HG02870 (cell line): Measurements from ENCODE around the gene UMODL1.

Experiments used
- ATAC-seq: cut with Tn5 transposase; IDR thresholded peaks from one replicate; pipeline ENCODE4 v1.9.1; 2021; ENCODE audit warnings: mild to moderate bottlenecking, moderate library complexity; ENCODE audit not compliant: unreplicated experiment

UMODL1 gene

GRCh38 chr21:42183374-42184266, 112.5 kb downstream of the UMODL1 start:
- no peak for ATAC-seq

- no peak for ATAC-seq
Observed at GRCh38 chr21:42186591-42186990, 115.5 kb downstream of the UMODL1 start.

GRCh38 chr21:42187976-42188653, 117.0 kb downstream of the UMODL1 start:
- ATAC-seq, result peak; percentile 98

GRCh38 chr21:42188663-42189062, 117.5 kb downstream of the UMODL1 start:
- ATAC-seq, result no peak

- ATAC-seq, result no peak
Observed at GRCh38 chr21:42189431-42189830, 118.3 kb downstream of the UMODL1 start.

- ATAC-seq, result no peak
Observed at GRCh38 chr21:42189860-42190485, 118.9 kb downstream of the UMODL1 start.

- no peak for ATAC-seq
Observed at GRCh38 chr21:42190486-42190863, 119.4 kb downstream of the UMODL1 start.

GRCh38 chr21:42191064-42191463, 119.9 kb downstream of the UMODL1 start:
- no peak for ATAC-seq

GRCh38 chr21:42191696-42192595, 120.8 kb downstream of the UMODL1 start:
- no peak for ATAC-seq
